Neural progenitor cell (in vitro differentiated cells): Measurements from ENCODE around the gene F8. TPM values are rescaled to one million over a fixed set of nuclear protein-coding genes. Genes with fewer than 3 reads are reported as not detected.

ENCODE experiments used
- DNase-seq: peaks from one replicate; pipeline ENCODE4 v3.0.0-alpha.2; 2016; ENCODE audit warnings: low spot score
- H2AFZ ChIP-seq: fragments of 200-600 bp; sonication (generic); replicated peaks from 2 replicates; pipeline ENCODE4 v1.6.1; 2016; ENCODE audit warnings: antibody characterized with exemption
- H3F3A ChIP-seq: fragments of 200-600 bp; sonication (generic); 2 replicates; pipeline ENCODE4 v1.6.1; 2016; ENCODE audit warnings: antibody characterized with exemption, low read depth
- H3K27ac ChIP-seq: fragments of 200-600 bp; sonication (generic); 2 replicates; pipeline ENCODE4 v1.5.1; 2016; ENCODE audit warnings: mild to moderate bottlenecking
- H3K27me3 ChIP-seq: fragments of 200-600 bp; sonication (generic); 2 replicates; pipeline ENCODE4 v1.6.1; 2016; ENCODE audit warnings: mild to moderate bottlenecking, moderate library complexity
- H3K36me3 ChIP-seq: fragments of 200-600 bp; sonication (generic); 2 replicates; pipeline ENCODE4 v1.5.1; 2016
- H3K4me1 ChIP-seq: fragments of 200-600 bp; sonication (generic); 2 replicates; pipeline ENCODE4 v1.6.1; 2016; ENCODE audit warnings: mixed run types
- H3K4me2 ChIP-seq: fragments of 200-600 bp; sonication (generic); 2 replicates; pipeline ENCODE4 v1.6.1; 2016
- H3K4me3 ChIP-seq: fragments of 200-600 bp; sonication (generic); 2 replicates; pipeline ENCODE4 v1.5.1; 2016
- H3K79me2 ChIP-seq: fragments of 200-600 bp; sonication (generic); 2 replicates; pipeline ENCODE4 v1.6.1; 2016; ENCODE audit warnings: low read depth
- H3K9ac ChIP-seq: fragments of 200-600 bp; sonication (generic); 2 replicates; pipeline ENCODE4 v1.6.1; 2016
- H3K9me3 ChIP-seq: fragments of 200-600 bp; sonication (generic); 2 replicates; pipeline ENCODE4 v1.5.1; 2016; ENCODE audit warnings: low read depth
- H4K20me1 ChIP-seq: fragments of 200-600 bp; sonication (generic); 2 replicates; pipeline ENCODE4 v1.6.1; 2016; ENCODE audit warnings: low read depth
- H3K27ac Mint-ChIP-seq: 3 replicates; pipeline ENCODE4 v1.8.0; 2021; ENCODE audit warnings: mixed read lengths
- H3K27me3 Mint-ChIP-seq: 2 replicates; pipeline ENCODE4 v1.8.0; 2022; ENCODE audit warnings: low read depth, mild to moderate bottlenecking, inconsistent platforms, moderate library complexity, mixed read lengths; ENCODE audit not compliant: insufficient read depth
- H3K36me3 Mint-ChIP-seq: 3 replicates; pipeline ENCODE4 v1.8.0; 2021; ENCODE audit warnings: mixed read lengths
- H3K4me1 Mint-ChIP-seq: 3 replicates; pipeline ENCODE4 v1.8.0; 2021; ENCODE audit warnings: mixed read lengths
- H3K4me3 Mint-ChIP-seq: 3 replicates; pipeline ENCODE4 v1.8.0; 2021; ENCODE audit warnings: mild to moderate bottlenecking, moderate library complexity, mixed read lengths
- H3K9me3 Mint-ChIP-seq: 3 replicates; pipeline ENCODE4 v1.8.0; 2020; ENCODE audit warnings: mixed read lengths
- EZH2 ChIP-seq: fragments of 200-600 bp; sonication (generic); IDR thresholded peaks from 2 replicates; pipeline ENCODE4 v1.6.1; 2017; ENCODE audit warnings: antibody characterized with exemption, mild to moderate bottlenecking, moderate library complexity
- EZH2phosphoT487 ChIP-seq: fragments of 200-600 bp; sonication (generic); IDR thresholded peaks from 2 replicates; pipeline ENCODE4 v1.6.1; 2017; ENCODE audit warnings: antibody characterized with exemption
- total RNA-seq: library from RNA; depleted of rRNA; stranded (reverse); fragments of >200 nt; gene quantifications from 2 replicates; pipeline ENCODE4 v1.2.3, GENCODE V29; 2015; ENCODE audit warnings: low replicate concordance
- TF ChIP-seq, protein P1 (sequence below): fragments of 200-600 bp; sonication (generic); IDR thresholded peaks from 2 replicates; pipeline ENCODE4 v1.5.1; 2017; ENCODE audit warnings: antibody characterized with exemption, mild to moderate bottlenecking

The F8 gene
- total RNA-seq, 1 donor from 2014 or later, result 4.8 TPM

DNA sequence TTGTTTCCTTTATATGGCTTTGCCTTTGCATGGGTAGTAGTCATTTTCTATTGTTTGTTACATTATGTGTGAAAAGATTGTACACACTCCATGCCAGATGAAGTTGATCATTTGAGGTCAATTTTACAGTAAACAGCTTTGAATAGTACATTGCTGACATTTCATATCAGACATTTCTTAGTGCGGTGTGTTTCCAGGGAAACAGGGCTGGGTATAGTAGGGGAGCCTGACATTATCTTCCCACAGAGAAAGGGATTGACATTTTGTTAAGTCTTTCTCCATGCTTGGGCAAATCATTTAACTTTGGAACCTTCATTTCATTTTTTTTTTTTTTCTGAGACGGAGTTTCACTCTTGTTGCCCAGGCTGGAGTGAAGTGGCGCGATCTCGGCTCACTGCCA lies 9.1 kb upstream of the F8 start:
- no peak overlapping the region for H3K4me3 ChIP-seq
- H3K79me2 ChIP-seq, result peaks cover 9% of the 10 kb centered on the region
- TF ChIP-seq EZH2phosphoT487 (no peak), EZH2 (no peak)
- TF ChIP-seq, protein P1, sequence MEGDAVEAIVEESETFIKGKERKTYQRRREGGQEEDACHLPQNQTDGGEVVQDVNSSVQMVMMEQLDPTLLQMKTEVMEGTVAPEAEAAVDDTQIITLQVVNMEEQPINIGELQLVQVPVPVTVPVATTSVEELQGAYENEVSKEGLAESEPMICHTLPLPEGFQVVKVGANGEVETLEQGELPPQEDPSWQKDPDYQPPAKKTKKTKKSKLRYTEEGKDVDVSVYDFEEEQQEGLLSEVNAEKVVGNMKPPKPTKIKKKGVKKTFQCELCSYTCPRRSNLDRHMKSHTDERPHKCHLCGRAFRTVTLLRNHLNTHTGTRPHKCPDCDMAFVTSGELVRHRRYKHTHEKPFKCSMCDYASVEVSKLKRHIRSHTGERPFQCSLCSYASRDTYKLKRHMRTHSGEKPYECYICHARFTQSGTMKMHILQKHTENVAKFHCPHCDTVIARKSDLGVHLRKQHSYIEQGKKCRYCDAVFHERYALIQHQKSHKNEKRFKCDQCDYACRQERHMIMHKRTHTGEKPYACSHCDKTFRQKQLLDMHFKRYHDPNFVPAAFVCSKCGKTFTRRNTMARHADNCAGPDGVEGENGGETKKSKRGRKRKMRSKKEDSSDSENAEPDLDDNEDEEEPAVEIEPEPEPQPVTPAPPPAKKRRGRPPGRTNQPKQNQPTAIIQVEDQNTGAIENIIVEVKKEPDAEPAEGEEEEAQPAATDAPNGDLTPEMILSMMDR, result no peak
- H3K36me3 ChIP-seq, result peaks cover 6% of the 10 kb centered on the region
- H2AFZ ChIP-seq, result no peak overlapping the region
- H3K36me3 Mint-ChIP-seq, result peaks cover 17% of the 10 kb centered on the region
- no peak overlapping the region for H3K27ac ChIP-seq
- no peak overlapping the region for H3K27ac Mint-ChIP-seq
- H3K27me3 Mint-ChIP-seq, result no peaks in the 10 kb centered on the region
- no peaks in the 10 kb centered on the region for H4K20me1 ChIP-seq
- DNase-seq, result no peak
- no peak overlapping the region for H3K4me2 ChIP-seq
- peaks cover 22% of the 10 kb centered on the region for H3K9me3 ChIP-seq
- no peak overlapping the region for H3K4me3 Mint-ChIP-seq
- H3K4me1 ChIP-seq, result peaks cover 6% of the 10 kb centered on the region
- H3K9me3 Mint-ChIP-seq, result peaks cover 25% of the 10 kb centered on the region
- peaks cover 8% of the 10 kb centered on the region for H3F3A ChIP-seq
- no peak overlapping the region for H3K9ac ChIP-seq
- H3K27me3 ChIP-seq, result no peaks in the 10 kb centered on the region
- H3K4me1 Mint-ChIP-seq, result peaks cover 3% of the 10 kb centered on the region

DNA sequence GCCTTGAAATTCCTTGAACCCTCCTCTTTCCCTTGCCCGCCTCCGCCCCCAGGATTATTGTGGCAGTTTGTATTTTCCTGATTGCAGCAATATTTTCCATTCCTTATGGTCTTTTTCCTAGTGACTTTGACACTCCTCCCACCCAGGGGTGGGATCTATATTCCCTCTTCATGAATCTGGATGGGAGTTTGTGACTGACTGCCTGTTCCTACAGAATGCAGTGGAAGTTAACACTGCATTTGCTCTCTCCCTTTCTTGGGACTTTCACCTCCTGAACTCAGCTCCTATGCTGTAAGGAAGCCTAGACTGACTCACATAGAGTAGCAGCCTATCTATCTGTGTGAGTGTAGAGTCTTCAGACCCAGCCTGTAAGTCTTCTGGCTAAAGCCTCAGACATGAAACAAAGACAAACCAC lies 6.4 kb upstream of the F8 start:
- Mint-ChIP-seq H3K9me3 (peaks cover 9% of the 10 kb centered on the region), H3K36me3 (peaks cover 2% of the 10 kb centered on the region), H3K27ac (no peak overlapping the region), H3K4me3 (peak overlapping the region; percentile 88), H3K4me1 (peaks cover 3% of the 10 kb centered on the region), H3K27me3 (peaks cover 5% of the 10 kb centered on the region)
- Histone ChIP-seq H3K36me3 (no peaks in the 10 kb centered on the region), H3K79me2 (peaks cover 9% of the 10 kb centered on the region), H4K20me1 (no peaks in the 10 kb centered on the region), H3K9me3 (peaks cover 8% of the 10 kb centered on the region), H2AFZ (no peak overlapping the region), H3K27ac (no peak overlapping the region), H3K4me2 (no peak overlapping the region), H3K4me1 (peaks cover 6% of the 10 kb centered on the region), H3K27me3 (no peaks in the 10 kb centered on the region), H3K4me3 (no peak overlapping the region), H3F3A (peaks cover 12% of the 10 kb centered on the region), H3K9ac (no peak overlapping the region)
- no peak for DNase-seq
- TF ChIP-seq EZH2, result no peak
- TF ChIP-seq EZH2phosphoT487, result no peak
- TF ChIP-seq, protein P1, result no peak

DNA sequence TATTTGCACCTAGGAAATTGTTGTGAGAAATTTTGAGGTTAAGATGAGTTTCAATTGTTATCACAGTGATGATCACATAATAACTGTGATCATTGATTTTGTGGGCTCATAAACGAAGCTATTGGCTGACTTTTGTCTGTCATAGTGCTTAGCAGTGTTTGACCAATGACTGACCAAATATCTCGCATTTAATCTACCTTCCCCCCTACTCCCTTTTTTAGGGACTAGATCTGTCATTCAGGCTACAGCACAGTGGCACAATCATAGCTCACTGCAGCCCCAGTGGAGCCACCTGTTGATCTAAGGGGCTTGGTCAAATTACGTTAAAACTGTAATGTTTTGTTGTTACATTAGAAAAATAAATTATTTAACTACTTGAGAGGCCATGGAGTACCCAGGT lies 5.6 kb upstream of the F8 start:
- no peak for TF ChIP-seq EZH2
- TF ChIP-seq, protein P1, result no peak
- no peak for TF ChIP-seq EZH2phosphoT487
- Mint-ChIP-seq H3K27me3 (peaks cover 7% of the 10 kb centered on the region), H3K4me3 (peak overlapping the region; percentile 88), H3K4me1 (peaks cover 3% of the 10 kb centered on the region), H3K36me3 (peaks cover 2% of the 10 kb centered on the region), H3K27ac (no peak overlapping the region), H3K9me3 (peaks cover 9% of the 10 kb centered on the region)
- no peaks in the 10 kb centered on the region for H3K36me3 ChIP-seq
- H3K9me3 ChIP-seq, result peaks cover 5% of the 10 kb centered on the region
- H3F3A ChIP-seq, result peaks cover 12% of the 10 kb centered on the region
- peak; percentile 4 for DNase-seq
- peaks cover 6% of the 10 kb centered on the region for H3K4me1 ChIP-seq
- no peak overlapping the region for H3K9ac ChIP-seq
- no peaks in the 10 kb centered on the region for H3K27me3 ChIP-seq
- no peak overlapping the region for H2AFZ ChIP-seq
- H4K20me1 ChIP-seq, result no peaks in the 10 kb centered on the region
- peaks cover 9% of the 10 kb centered on the region for H3K79me2 ChIP-seq
- no peak overlapping the region for H3K27ac ChIP-seq
- H3K4me3 ChIP-seq, result peak overlapping the region; percentile 75
- H3K4me2 ChIP-seq, result peak overlapping the region; percentile 87
